GM19438 (cell line): ENCODE results near the gene TOMM7.
"Not testable (repeated sequence)": the region's sequence is repeated elsewhere in the genome, so short reads cannot be mapped to it uniquely, and the experiment has no call there.

Experiments used
- ATAC-seq: cut with Tn5 transposase; IDR thresholded peaks from one replicate; pipeline ENCODE4 v1.9.1; 2021; ENCODE audit warnings: low read depth; ENCODE audit not compliant: unreplicated experiment

Gene TOMM7

GRCh38 chr7:22854158-22855048 is 31.8 kb upstream of the TOMM7 start:
- ATAC-seq: peak; percentile 87

GRCh38 chr7:22853674-22854157 is 31.1 kb upstream of the TOMM7 start:
- peak; percentile 25 for ATAC-seq

GRCh38 chr7:22853138-22853537 is 30.5 kb upstream of the TOMM7 start:
- no peak for ATAC-seq

GRCh38 chr7:22851145-22851544 is 28.5 kb upstream of the TOMM7 start:
- no peak for ATAC-seq

- not testable (repeated sequence) for ATAC-seq
These were observed 27.7 kb upstream of the TOMM7 start for GRCh38 chr7:22850394-22850793.

- no peak for ATAC-seq
These were observed 27.0 kb upstream of the TOMM7 start for GRCh38 chr7:22849662-22850061.

GRCh38 chr7:22849172-22849571 is 26.5 kb upstream of the TOMM7 start:
- ATAC-seq: no peak

GRCh38 chr7:22846961-22847360 is 24.3 kb upstream of the TOMM7 start:
- ATAC-seq: no peak

- no peak for ATAC-seq
These were observed 22.7 kb upstream of the TOMM7 start for GRCh38 chr7:22845221-22845834.

GRCh38 chr7:22843681-22844309 is 21.1 kb upstream of the TOMM7 start:
- no peak for ATAC-seq

GRCh38 chr7:22842973-22843372 is 20.3 kb upstream of the TOMM7 start:
- ATAC-seq: no peak

- no peak for ATAC-seq
These were observed 19.8 kb upstream of the TOMM7 start for GRCh38 chr7:22842383-22842941.

GRCh38 chr7:22841954-22842353 is 19.3 kb upstream of the TOMM7 start:
- no peak for ATAC-seq

- ATAC-seq: no peak
These were observed 14.7 kb upstream of the TOMM7 start for GRCh38 chr7:22837308-22837707.

GRCh38 chr7:22836506-22836905 is 13.9 kb upstream of the TOMM7 start:
- ATAC-seq: not testable (repeated sequence)

- ATAC-seq: no peak
These were observed 11.3 kb upstream of the TOMM7 start for GRCh38 chr7:22833957-22834356.

GRCh38 chr7:22833113-22833855 is 10.6 kb upstream of the TOMM7 start:
- ATAC-seq: no peak

GRCh38 chr7:22832401-22832800 is 9.8 kb upstream of the TOMM7 start:
- no peak for ATAC-seq

GRCh38 chr7:22831602-22832305 is 9.1 kb upstream of the TOMM7 start:
- no peak for ATAC-seq

- ATAC-seq: no peak
These were observed 4.9 kb upstream of the TOMM7 start for GRCh38 chr7:22827563-22827962.
